GM18507 (cell line): ENCODE data around the gene CALN1.
"Not testable (repeated sequence)": the region's sequence is repeated elsewhere in the genome, so short reads cannot be mapped to it uniquely, and the experiment has no call there.

Experiments used
- DNase-seq: peaks from one replicate; pipeline ENCODE4 v3.0.0; 2011; ENCODE audit warnings: low read depth; ENCODE audit not compliant: insufficient read length; ENCODE audit errors: extremely low spot score
- FAIRE-seq: peaks from 2 replicates; lab custom pipeline; 2011; peaks lifted over from hg19 to GRCh38; lab: Jason Lieb, UNC

Gene CALN1

GRCh38 chr7:71867626-71868025, 544.5 kb downstream of the CALN1 start:
- FAIRE-seq, result no peak

GRCh38 chr7:71865172-71865571, 547.0 kb downstream of the CALN1 start:
- FAIRE-seq (no peak), DNase-seq (no peak)

More at GRCh38 chr7:71867626-71868025, 544.5 kb downstream of the CALN1 start:
- no peak for DNase-seq

- DNase-seq, result no peak
- no peak for FAIRE-seq
Measured at GRCh38 chr7:71864130-71864529, 548.0 kb downstream of the CALN1 start.

GRCh38 chr7:71860572-71860971, 551.6 kb downstream of the CALN1 start:
- DNase-seq, result no peak
- no peak for FAIRE-seq

- DNase-seq (no peak), FAIRE-seq (no peak)
Measured at GRCh38 chr7:71857338-71857737, 554.8 kb downstream of the CALN1 start.

GRCh38 chr7:71854546-71855397, 557.4 kb downstream of the CALN1 start:
- FAIRE-seq (no peak), DNase-seq (no peak)

- no peak for DNase-seq
- FAIRE-seq, result no peak
Measured at GRCh38 chr7:71851776-71852498, 560.2 kb downstream of the CALN1 start.

GRCh38 chr7:71846160-71846559, 566.0 kb downstream of the CALN1 start:
- FAIRE-seq, result no peak

GRCh38 chr7:71843676-71844075, 568.5 kb downstream of the CALN1 start:
- DNase-seq (no peak), FAIRE-seq (no peak)

More at GRCh38 chr7:71846160-71846559, 566.0 kb downstream of the CALN1 start:
- no peak for DNase-seq

- DNase-seq, result no peak
- no peak for FAIRE-seq
Measured at GRCh38 chr7:71842786-71843185, 569.4 kb downstream of the CALN1 start.

- no peak for DNase-seq
Measured at GRCh38 chr7:71842381-71842780, 569.8 kb downstream of the CALN1 start.

GRCh38 chr7:71835056-71835455, 577.1 kb downstream of the CALN1 start:
- FAIRE-seq (no peak), DNase-seq (no peak)

More at GRCh38 chr7:71842381-71842780, 569.8 kb downstream of the CALN1 start:
- FAIRE-seq, result no peak

GRCh38 chr7:71829515-71829914, 582.6 kb downstream of the CALN1 start:
- FAIRE-seq (no peak), DNase-seq (no peak)

GRCh38 chr7:71828361-71828760, 583.8 kb downstream of the CALN1 start:
- FAIRE-seq (no peak), DNase-seq (no peak)

GRCh38 chr7:71826141-71826540, 586.0 kb downstream of the CALN1 start:
- DNase-seq (no peak), FAIRE-seq (no peak)

GRCh38 chr7:71824006-71824760, 588.0 kb downstream of the CALN1 start:
- FAIRE-seq (no peak), DNase-seq (no peak)

- not testable (repeated sequence) for FAIRE-seq, DNase-seq
Measured at GRCh38 chr7:71822406-71822805, 589.7 kb downstream of the CALN1 start.

GRCh38 chr7:71817916-71818315, 594.2 kb downstream of the CALN1 start:
- FAIRE-seq, result no peak

GRCh38 chr7:71808115-71808514, 604.0 kb downstream of the CALN1 start:
- no peak for FAIRE-seq

More at GRCh38 chr7:71817916-71818315, 594.2 kb downstream of the CALN1 start:
- no peak for DNase-seq

GRCh38 chr7:71804256-71804655, 607.9 kb downstream of the CALN1 start:
- FAIRE-seq (no peak), DNase-seq (no peak)

More at GRCh38 chr7:71808115-71808514, 604.0 kb downstream of the CALN1 start:
- no peak for DNase-seq
